ENCODE measurements around the gene JAZF1. TPM values are rescaled to one million over a fixed set of nuclear protein-coding genes. Genes with fewer than 3 reads are reported as not detected.

JAZF1 gene
- total and polyA plus RNA-seq, 8 donors, result 0.58 to 16.7 (median 7.2) TPM

DNA sequence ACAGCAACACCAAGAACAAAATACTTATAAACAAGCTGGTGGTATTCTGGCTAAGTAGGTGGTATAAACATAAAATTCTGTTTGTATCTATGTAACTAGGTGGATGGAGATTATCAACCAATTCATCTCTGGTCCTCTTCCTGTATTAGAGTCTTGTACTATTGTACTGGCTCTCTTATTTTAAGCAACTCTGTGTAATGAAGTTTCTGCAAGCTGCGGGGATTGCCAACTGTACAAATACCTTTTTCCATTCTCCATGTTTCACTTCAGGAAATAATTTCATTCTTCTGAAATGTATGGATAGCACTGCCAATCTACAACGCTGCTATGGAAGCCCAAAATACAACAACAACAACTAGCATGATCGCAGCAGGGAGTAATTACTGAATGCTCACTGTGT is 44.8 kb downstream of the JAZF1 start:
- DNase-seq, result no peak
- 78 to 92% (median 82%) methylated on average over 3 of the region's 3 CpGs for WGBS, 5 donors
- no peak overlapping the region for H3K27ac ChIP-seq

DNA sequence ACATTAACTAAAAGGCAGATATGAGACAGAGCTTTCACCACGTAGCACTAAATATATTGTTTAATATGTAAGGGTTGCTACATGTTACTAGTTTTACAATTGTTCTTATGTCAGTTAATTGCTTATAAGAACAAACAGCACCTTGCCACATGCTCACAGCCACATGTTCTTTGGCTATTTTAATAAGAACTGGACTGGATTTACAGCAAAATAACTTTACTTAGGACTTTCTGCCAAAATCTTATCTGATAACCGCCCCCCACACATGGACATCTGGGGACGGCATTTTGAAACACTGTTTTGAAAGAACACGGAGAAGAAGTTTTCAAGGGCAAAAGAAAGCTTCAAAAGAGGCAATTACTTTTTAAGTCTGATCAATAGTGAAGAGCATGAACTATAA is 45.3 kb downstream of the JAZF1 start:
- Histone ChIP-seq H3K36me3 (no peaks in the 10 kb centered on the region), H3K27ac (no peak overlapping the region), H3K4me3 (no peak overlapping the region), H3K27me3 (no peaks in the 10 kb centered on the region), H3K4me1 (peaks cover 0 to 17% (median 6%) of the 10 kb centered on the region in 4 donors), H3K9me3 (no peaks in the 10 kb centered on the region)
- intact Hi-C loops (cut with DNase I; ENCODE audit: low total_unique reads), result no loop called here
- no peak for DNase-seq
- WGBS, 5 donors, result 22 to 43% (median 31%) methylated on average over 4 of the region's 4 CpGs
- TF ChIP-seq EP300 (IDR thresholded peaks at IDR 0.05) (no peak), POLR2A (IDR thresholded peaks at IDR 0.05) (no peak), POLR2AphosphoS5 (IDR thresholded peaks at IDR 0.05) (no peak)
- TF ChIP-seq, protein P1, sequence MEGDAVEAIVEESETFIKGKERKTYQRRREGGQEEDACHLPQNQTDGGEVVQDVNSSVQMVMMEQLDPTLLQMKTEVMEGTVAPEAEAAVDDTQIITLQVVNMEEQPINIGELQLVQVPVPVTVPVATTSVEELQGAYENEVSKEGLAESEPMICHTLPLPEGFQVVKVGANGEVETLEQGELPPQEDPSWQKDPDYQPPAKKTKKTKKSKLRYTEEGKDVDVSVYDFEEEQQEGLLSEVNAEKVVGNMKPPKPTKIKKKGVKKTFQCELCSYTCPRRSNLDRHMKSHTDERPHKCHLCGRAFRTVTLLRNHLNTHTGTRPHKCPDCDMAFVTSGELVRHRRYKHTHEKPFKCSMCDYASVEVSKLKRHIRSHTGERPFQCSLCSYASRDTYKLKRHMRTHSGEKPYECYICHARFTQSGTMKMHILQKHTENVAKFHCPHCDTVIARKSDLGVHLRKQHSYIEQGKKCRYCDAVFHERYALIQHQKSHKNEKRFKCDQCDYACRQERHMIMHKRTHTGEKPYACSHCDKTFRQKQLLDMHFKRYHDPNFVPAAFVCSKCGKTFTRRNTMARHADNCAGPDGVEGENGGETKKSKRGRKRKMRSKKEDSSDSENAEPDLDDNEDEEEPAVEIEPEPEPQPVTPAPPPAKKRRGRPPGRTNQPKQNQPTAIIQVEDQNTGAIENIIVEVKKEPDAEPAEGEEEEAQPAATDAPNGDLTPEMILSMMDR (IDR thresholded peaks at IDR 0.05), result no peak

More for the DNA sequence above, 44.8 kb downstream of the JAZF1 start:
- peaks cover 0 to 13% (median 6%) of the 10 kb centered on the region in 4 donors for H3K4me1 ChIP-seq
- no peaks in the 10 kb centered on the region for H3K36me3 ChIP-seq
- no peak overlapping the region for H3K4me3 ChIP-seq
- no peaks in the 10 kb centered on the region for H3K27me3 ChIP-seq
- no peaks in the 10 kb centered on the region for H3K9me3 ChIP-seq
- TF ChIP-seq POLR2A (IDR thresholded peaks at IDR 0.05), result no peak
- TF ChIP-seq POLR2AphosphoS5 (IDR thresholded peaks at IDR 0.05), result no peak
- TF ChIP-seq, protein P1 (IDR thresholded peaks at IDR 0.05), result no peak
- no peak for TF ChIP-seq EP300 (IDR thresholded peaks at IDR 0.05)
- intact Hi-C loops (cut with DNase I; ENCODE audit: low total_unique reads), result no loop called here

DNA sequence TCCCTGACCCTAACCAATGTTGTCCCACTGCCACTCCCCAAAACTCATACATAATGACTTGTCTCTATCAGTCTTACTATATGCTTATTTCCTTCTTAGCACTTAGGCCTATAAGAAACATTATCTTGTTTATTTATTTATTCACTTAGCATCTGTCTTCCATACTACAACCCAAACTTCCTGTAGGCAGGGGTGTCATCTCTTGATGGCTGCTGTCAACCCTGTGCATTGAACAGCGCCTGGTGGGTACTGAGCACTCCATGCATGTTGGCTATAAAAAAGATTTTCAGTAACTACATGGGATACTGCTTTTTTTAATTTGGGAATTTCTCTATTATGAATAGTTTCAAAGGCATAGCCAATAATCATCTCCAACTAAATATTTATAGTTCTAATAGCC is 46.7 kb downstream of the JAZF1 start:
- intact Hi-C loops (cut with DNase I; ENCODE audit: low total_unique reads), result no loop called here
- WGBS, 5 donors, result 92 to 100% (median 97%) methylated on average over 1 of the region's 1 CpG
- DNase-seq, result no peak
- Histone ChIP-seq H3K4me1 (peaks cover 0 to 26% (median 10%) of the 10 kb centered on the region in 4 donors), H3K36me3 (no peaks in the 10 kb centered on the region), H3K4me3 (no peak overlapping the region), H3K27ac (no peak overlapping the region), H3K27me3 (no peaks in the 10 kb centered on the region), H3K9me3 (no peaks in the 10 kb centered on the region)
- no peak for TF ChIP-seq EP300 (IDR thresholded peaks at IDR 0.05)
- TF ChIP-seq, protein P1 (IDR thresholded peaks at IDR 0.05), result no peak
- no peak for TF ChIP-seq POLR2A (IDR thresholded peaks at IDR 0.05)
- TF ChIP-seq POLR2AphosphoS5 (IDR thresholded peaks at IDR 0.05), result no peak

DNA sequence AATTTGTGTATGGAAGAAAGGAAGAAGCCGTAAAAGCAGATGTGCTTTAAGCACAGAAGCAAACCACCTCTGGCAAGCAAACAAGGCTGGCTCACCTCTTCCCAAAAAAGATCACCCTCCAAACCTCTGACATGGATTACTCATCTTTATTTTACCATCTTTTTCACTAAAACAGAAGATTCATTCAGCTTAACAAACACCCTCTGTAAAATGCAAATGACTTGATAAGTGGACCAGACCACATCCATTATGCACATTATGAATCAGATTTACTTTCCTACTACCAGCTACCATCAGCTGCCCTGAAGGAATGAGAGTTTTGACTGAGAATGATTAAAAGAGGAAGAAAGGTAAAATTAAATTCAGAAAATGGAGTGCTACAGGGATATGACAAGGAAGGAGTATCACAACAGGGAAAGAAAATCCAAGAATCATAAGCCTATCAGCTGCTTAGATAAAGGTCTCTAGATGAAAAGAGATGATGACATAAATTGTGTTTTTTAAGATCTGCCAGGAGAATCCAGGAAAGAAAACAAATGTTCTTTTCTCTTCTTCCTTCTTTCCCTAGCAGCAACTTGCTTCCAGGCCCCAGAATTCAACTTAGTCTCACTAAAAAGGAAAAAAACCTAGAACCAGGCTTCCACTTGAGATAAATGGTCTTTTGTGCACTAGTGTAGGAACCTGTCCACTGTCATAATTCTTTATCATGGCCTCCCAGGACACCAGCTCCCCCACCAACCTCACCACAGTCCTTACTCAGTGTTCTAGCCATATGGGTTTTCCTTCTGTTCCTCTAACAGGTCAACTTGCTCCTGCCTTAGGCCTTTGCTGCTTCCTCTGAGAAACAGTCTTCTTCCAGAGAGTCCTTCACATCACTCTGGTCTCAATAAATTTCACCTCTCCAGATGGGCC is 47.4 kb downstream of the JAZF1 start:
- Histone ChIP-seq H3K4me1 (peaks cover 0 to 26% (median 12%) of the 10 kb centered on the region in 4 donors), H3K9me3 (no peaks in the 10 kb centered on the region), H3K36me3 (no peaks in the 10 kb centered on the region), H3K27ac (no peak overlapping the region), H3K4me3 (no peak overlapping the region), H3K27me3 (no peaks in the 10 kb centered on the region)
- DNase-seq, result no peak
- WGBS, 5 donors, result 94 to 100% (median 96%) methylated on average over 1 of the region's 1 CpG
- TF ChIP-seq POLR2A (IDR thresholded peaks at IDR 0.05) (no peak), POLR2AphosphoS5 (IDR thresholded peaks at IDR 0.05) (no peak), EP300 (IDR thresholded peaks at IDR 0.05) (no peak)
- TF ChIP-seq, protein P1 (IDR thresholded peaks at IDR 0.05), result no peak
- intact Hi-C loops (cut with DNase I; ENCODE audit: low total_unique reads), result no loop called here
